Inferior parietal cortex (tissue), 1 donor: Measurements from ENCODE around the gene FAM169A.
"Not testable (repeated sequence)": the region's sequence is repeated elsewhere in the genome, so short reads cannot be mapped to it uniquely, and the experiment has no call there.

ENCODE experiments used
- DNase-seq: peaks from one replicate; pipeline ENCODE4 v3.0.0-alpha.2; 2016; ENCODE audit errors: extremely low spot score

The FAM169A gene

GRCh38 chr5:74801941-74802340 is 64.2 kb downstream of the FAM169A start:
- DNase-seq = no peak

GRCh38 chr5:74801197-74801596 is 65.0 kb downstream of the FAM169A start:
- DNase-seq = no peak

GRCh38 chr5:74798977-74799911 is 66.9 kb downstream of the FAM169A start:
- DNase-seq = peak; percentile 44

- DNase-seq = not testable (repeated sequence)
Observed at GRCh38 chr5:74791669-74792068, 74.5 kb downstream of the FAM169A start.

GRCh38 chr5:74787424-74787823 is 78.8 kb downstream of the FAM169A start:
- no peak for DNase-seq

GRCh38 chr5:74786851-74787250 is 79.3 kb downstream of the FAM169A start:
- no peak for DNase-seq

- no peak for DNase-seq
Observed at GRCh38 chr5:74778609-74779008, 87.6 kb downstream of the FAM169A start.

GRCh38 chr5:74772359-74772758 is 93.8 kb downstream of the FAM169A start:
- DNase-seq = no peak

- DNase-seq = peak; percentile 55
Observed at GRCh38 chr5:74767579-74767913, 98.6 kb downstream of the FAM169A start.

- peak; percentile 99 for DNase-seq
Observed at GRCh38 chr5:74766849-74767578, 99.2 kb downstream of the FAM169A start, which contains the start of the genes GFM2 and NSA2. TSS of gene GFM2 (minus strand) at chr5:74767117. CDS start at chr5:74763742, 3,375 bp downstream. TSS of gene NSA2 (plus strand) at chr5:74767249. CDS start at chr5:74767361, 112 bp downstream.

- no peak for DNase-seq
Observed at GRCh38 chr5:74766418-74766848, 99.8 kb downstream of the FAM169A start.

GRCh38 chr5:74765929-74766328 is 100.3 kb downstream of the FAM169A start:
- no peak for DNase-seq

GRCh38 chr5:74765201-74765600 is 101.0 kb downstream of the FAM169A start:
- DNase-seq = no peak

GRCh38 chr5:74763504-74763903 is 102.7 kb downstream of the FAM169A start:
- DNase-seq = no peak

- DNase-seq = no peak
Observed at GRCh38 chr5:74762599-74762998, 103.6 kb downstream of the FAM169A start.

- no peak for DNase-seq
Observed at GRCh38 chr5:74761241-74761640, 104.9 kb downstream of the FAM169A start.

- DNase-seq = not testable (repeated sequence)
Observed at GRCh38 chr5:74748742-74749141, 117.4 kb downstream of the FAM169A start.

- no peak for DNase-seq
Observed at GRCh38 chr5:74738406-74738805, 127.8 kb downstream of the FAM169A start.

GRCh38 chr5:74736759-74737158 is 129.4 kb downstream of the FAM169A start:
- peak; percentile 28 for DNase-seq
